T-cell (primary cell): ENCODE data around the gene RAC3. TPM values are rescaled to one million over a fixed set of nuclear protein-coding genes. Genes with fewer than 3 reads are reported as not detected.

Source experiments
- ATAC-seq, 4 experiments: fragments of 200-7000 bp in 3 of 4; fragments of 150-1000 bp in 1 of 4; cut with Tn5 transposase; replicated peaks in 1 of 4; 1 replicate in 3 of 4; 2 replicates in 1 of 4; pipeline ENCODE4 v1.10.0; 2021; ENCODE audit warnings: moderate library complexity in 3 of 4, mild to moderate bottlenecking in 2 of 4, moderate number of reproducible peaks in 1 of 4
- CTCF ChIA-PET, 2 donors: fragments of 300-600 bp; sonication (Branson Sonifier 250); formaldehyde crosslinking; loops; one replicate each; lab custom pipeline; 2022; ENCODE audit warnings: antibody characterized with exemption in 2 of 2; lab: Charles Lee
- POLR2A ChIA-PET, 2 donors: fragments of 300-600 bp; sonication (Branson Sonifier 250); formaldehyde crosslinking; loops; one replicate each; lab custom pipeline; 2022; ENCODE audit warnings: antibody characterized with exemption in 2 of 2; lab: Charles Lee
- DNase-seq, 35 experiments: peaks; one replicate each; pipeline versions ENCODE4 v3.0.0 to v3.0.0-alpha.2; 2013 to 2023
- H3K27ac ChIP-seq: one replicate; pipeline ENCODE4 v1.5.1; 2013; ENCODE audit warnings: low read length
- H3K27me3 ChIP-seq, 2 experiments: replicated peaks in 1 of 2; 1 replicate in 1 of 2; 2 replicates in 1 of 2; pipeline versions ENCODE4 v1.6.1 to v1.7.0; 2013; ENCODE audit warnings: low read length in 1 of 2, mixed read lengths in 1 of 2; ENCODE audit not compliant: control insufficient read depth in 2 of 2, insufficient read depth in 2 of 2; ENCODE audit errors: extremely low read depth in 1 of 2
- H3K36me3 ChIP-seq, 2 donors: 1 replicate in 1 of 2; 2 replicates in 1 of 2; pipeline versions ENCODE4 v1.6.1 to v1.7.0; 2013; ENCODE audit warnings: low read length in 1 of 2; ENCODE audit not compliant: control insufficient read depth in 2 of 2, insufficient read depth in 1 of 2; ENCODE audit errors: extremely low read depth in 1 of 2
- H3K4me1 ChIP-seq, 2 experiments: 1 replicate in 1 of 2; 2 replicates in 1 of 2; pipeline versions ENCODE4 v1.6.1 to v1.7.0; 2013; ENCODE audit warnings: low read length in 2 of 2, mixed read lengths in 1 of 2; ENCODE audit not compliant: insufficient read depth in 2 of 2, control insufficient read depth in 1 of 2; ENCODE audit errors: extremely low read depth in 1 of 2
- H3K4me3 ChIP-seq, 2 donors: 1 replicate in 1 of 2; 2 replicates in 1 of 2; pipeline versions ENCODE4 v1.5.1 to v1.7.0; 2013; ENCODE audit warnings: mild to moderate bottlenecking in 2 of 2, low read length in 1 of 2, moderate library complexity in 1 of 2; ENCODE audit not compliant: control insufficient read depth in 1 of 2; ENCODE audit errors: extremely low read depth in 1 of 2
- H3K9me3 ChIP-seq: 2 replicates; pipeline ENCODE4 v1.7.0; 2013
- H3K27ac Mint-ChIP-seq, 2 donors: one replicate each; pipeline ENCODE4 v1.8.0; 2020 to 2021; ENCODE audit warnings: mild to moderate bottlenecking in 2 of 2, mixed read lengths in 2 of 2
- H3K27me3 Mint-ChIP-seq, 2 donors: one replicate each; pipeline ENCODE4 v1.8.0; 2021 to 2022; ENCODE audit warnings: mixed read lengths in 2 of 2
- H3K36me3 Mint-ChIP-seq: one replicate; pipeline ENCODE4 v1.8.0; 2021; ENCODE audit warnings: mixed read lengths
- H3K4me1 Mint-ChIP-seq, 3 donors: one replicate each; pipeline ENCODE4 v1.8.0; 2020 to 2022; ENCODE audit warnings: mixed read lengths in 3 of 3, mild to moderate bottlenecking in 1 of 3
- H3K4me3 Mint-ChIP-seq, 3 donors: one replicate each; pipeline ENCODE4 v1.8.0; 2020 to 2022; ENCODE audit warnings: mild to moderate bottlenecking in 3 of 3, mixed read lengths in 3 of 3, moderate library complexity in 3 of 3
- H3K9me3 Mint-ChIP-seq, 3 donors: one replicate each; pipeline ENCODE4 v1.8.0; 2020 to 2022; ENCODE audit warnings: mixed read lengths in 3 of 3
- WGBS: methylation state at CpG from one replicate; pipeline ENCODE4 v1.1.5; 2013; ENCODE audit warnings: missing lambda C conversion rate; ENCODE audit not compliant: insufficient coverage; 5-methylcytosine and 5-hydroxymethylcytosine counted together
- total RNA-seq, 35 experiments: library from RNA in 6 of 35; stranded (reverse) in 6 of 35; fragments of 120-200 nt in 1 of 35; gene quantifications; one replicate each; pipeline versions ENCODE4 v1.2.1 to v1.2.4 and lab custom pipeline; 2013 to 2026

RAC3 gene
- total RNA-seq, 5 donors from 2014 or later (not counting 1 experiment from before 2014, with no cell fraction given), result 1.1 to 5.4 (median 3.6) TPM

GRCh38 chr17:82003411-82004381 is 27.8 kb upstream of the RAC3 start:
- DNase-seq (no peak), ATAC-seq (no peak)
- Mint-ChIP-seq H3K27me3 (no peaks in the 10 kb centered on the region), H3K27ac (no peak overlapping the region), H3K4me3 (no peak overlapping the region), H3K4me1 (no peaks in the 10 kb centered on the region), H3K36me3 (no peaks in the 10 kb centered on the region), H3K9me3 (no peaks in the 10 kb centered on the region)
- ChIA-PET CTCF (no interaction called here), POLR2A (no interaction called here)
- H3K27ac ChIP-seq, result no peak overlapping the region
- no peaks in the 10 kb centered on the region for H3K27me3 ChIP-seq
- H3K4me1 ChIP-seq, result no peaks in the 10 kb centered on the region
- H3K4me3 ChIP-seq, result no peak overlapping the region
- 84% methylated on average over 38 of the region's 53 CpGs for WGBS
- H3K36me3 ChIP-seq, result no peaks in the 10 kb centered on the region
- H3K9me3 ChIP-seq, result no peaks in the 10 kb centered on the region

GRCh38 chr17:82004517-82005455 is 26.7 kb upstream of the RAC3 start:
- H3K4me1 ChIP-seq, result no peaks in the 10 kb centered on the region
- H3K27me3 ChIP-seq, result no peaks in the 10 kb centered on the region
- no peaks in the 10 kb centered on the region for H3K4me1 Mint-ChIP-seq
- POLR2A ChIA-PET, result no interaction called here
- H3K27ac ChIP-seq, result no peak overlapping the region
- H3K36me3 Mint-ChIP-seq, result no peaks in the 10 kb centered on the region
- H3K9me3 ChIP-seq, result no peaks in the 10 kb centered on the region
- no peak overlapping the region for H3K27ac Mint-ChIP-seq
- WGBS, result 86% methylated on average over 40 of the region's 41 CpGs
- no peaks in the 10 kb centered on the region for H3K36me3 ChIP-seq
- DNase-seq (no peak), ATAC-seq (no peak)
- no peaks in the 10 kb centered on the region for H3K27me3 Mint-ChIP-seq
- CTCF ChIA-PET, result no interaction called here
- H3K4me3 Mint-ChIP-seq, result no peak overlapping the region
- H3K9me3 Mint-ChIP-seq, result no peaks in the 10 kb centered on the region
- no peak overlapping the region for H3K4me3 ChIP-seq

GRCh38 chr17:82005701-82006348 is 25.7 kb upstream of the RAC3 start:
- 90% methylated on average over 23 of the region's 30 CpGs for WGBS
- ChIA-PET CTCF (no interaction called here), POLR2A (no interaction called here)
- no peak overlapping the region for H3K4me3 ChIP-seq
- DNase-seq (no peak), ATAC-seq (no peak)
- H3K27me3 ChIP-seq, result no peaks in the 10 kb centered on the region
- no peaks in the 10 kb centered on the region for H3K4me1 Mint-ChIP-seq
- no peaks in the 10 kb centered on the region for H3K9me3 Mint-ChIP-seq
- H3K4me1 ChIP-seq, result no peaks in the 10 kb centered on the region
- H3K4me3 Mint-ChIP-seq, result no peak overlapping the region
- no peaks in the 10 kb centered on the region for H3K36me3 Mint-ChIP-seq
- no peak overlapping the region for H3K27ac ChIP-seq
- peaks cover 0 to 2% of the 10 kb centered on the region in 2 donors for H3K36me3 ChIP-seq
- H3K9me3 ChIP-seq, result no peaks in the 10 kb centered on the region
- no peaks in the 10 kb centered on the region for H3K27me3 Mint-ChIP-seq
- no peak overlapping the region for H3K27ac Mint-ChIP-seq

GRCh38 chr17:82006468-82007227 is 24.8 kb upstream of the RAC3 start:
- H3K27me3 Mint-ChIP-seq, result no peaks in the 10 kb centered on the region
- H3K9me3 Mint-ChIP-seq, result no peaks in the 10 kb centered on the region
- Histone ChIP-seq H3K9me3 (no peaks in the 10 kb centered on the region), H3K4me3 (no peak overlapping the region), H3K27ac (no peak overlapping the region), H3K4me1 (no peaks in the 10 kb centered on the region), H3K27me3 (no peaks in the 10 kb centered on the region), H3K36me3 (peaks cover 0 to 4% of the 10 kb centered on the region in 2 donors)
- CTCF ChIA-PET, result no interaction called here
- no peaks in the 10 kb centered on the region for H3K36me3 Mint-ChIP-seq
- no peak overlapping the region for H3K4me3 Mint-ChIP-seq
- no peak overlapping the region for H3K27ac Mint-ChIP-seq
- ATAC-seq (no peak), DNase-seq (no peak)
- H3K4me1 Mint-ChIP-seq, result no peaks in the 10 kb centered on the region
- POLR2A ChIA-PET, result no interaction called here
- WGBS, result 91% methylated on average over 17 of the region's 24 CpGs

DNA sequence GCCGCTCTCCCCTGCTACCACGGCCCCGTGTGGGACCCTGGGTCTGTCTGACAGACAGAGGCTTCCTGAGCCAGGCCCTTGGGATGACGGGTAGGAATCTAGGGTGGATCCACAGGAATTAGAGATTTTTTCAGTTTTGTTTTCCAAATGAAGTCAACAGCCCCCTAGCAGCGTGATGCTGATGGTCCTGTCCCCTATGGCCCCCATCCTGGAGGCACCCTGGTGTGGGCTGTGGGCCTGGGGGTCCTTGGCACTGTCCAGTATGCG is 24.3 kb upstream of the RAC3 start:
- Mint-ChIP-seq H3K4me1 (no peaks in the 10 kb centered on the region), H3K27me3 (no peaks in the 10 kb centered on the region)
- no peak for DNase-seq

More for the DNA sequence above, 24.3 kb upstream of the RAC3 start:
- H3K36me3 ChIP-seq, result peaks cover 0 to 4% of the 10 kb centered on the region in 2 donors
- ATAC-seq, result no peak
- CTCF ChIA-PET, result no interaction called here
- no peaks in the 10 kb centered on the region for H3K4me1 ChIP-seq
- Mint-ChIP-seq H3K27ac (no peak overlapping the region), H3K4me3 (no peak overlapping the region), H3K9me3 (no peaks in the 10 kb centered on the region), H3K36me3 (no peaks in the 10 kb centered on the region)
- WGBS, result 89% methylated on average over 6 of the region's 6 CpGs
- H3K27me3 ChIP-seq, result no peaks in the 10 kb centered on the region
- H3K4me3 ChIP-seq, result no peak overlapping the region
- POLR2A ChIA-PET, result no interaction called here
- H3K9me3 ChIP-seq, result no peaks in the 10 kb centered on the region
- no peak overlapping the region for H3K27ac ChIP-seq
